Stimulated activated naive CD4-positive, alpha-beta T cell treated with Interleukin-2 at 50 U/mL for 16 hours (primary cell): ENCODE data around the gene SUCLG2.
A peak's percentile ranks its signal among the peaks of the same experiment; 100 is the strongest.

ENCODE experiments used
- DNase-seq: peaks from one replicate; lab custom pipeline; 2025; lab: John Stamatoyannopoulos, UW

The SUCLG2 gene, protein sequence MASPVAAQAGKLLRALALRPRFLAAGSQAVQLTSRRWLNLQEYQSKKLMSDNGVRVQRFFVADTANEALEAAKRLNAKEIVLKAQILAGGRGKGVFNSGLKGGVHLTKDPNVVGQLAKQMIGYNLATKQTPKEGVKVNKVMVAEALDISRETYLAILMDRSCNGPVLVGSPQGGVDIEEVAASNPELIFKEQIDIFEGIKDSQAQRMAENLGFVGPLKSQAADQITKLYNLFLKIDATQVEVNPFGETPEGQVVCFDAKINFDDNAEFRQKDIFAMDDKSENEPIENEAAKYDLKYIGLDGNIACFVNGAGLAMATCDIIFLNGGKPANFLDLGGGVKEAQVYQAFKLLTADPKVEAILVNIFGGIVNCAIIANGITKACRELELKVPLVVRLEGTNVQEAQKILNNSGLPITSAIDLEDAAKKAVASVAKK

GRCh38 chr3:67654099-67654843, at the start of gene SUCLG2:
Gene SUCLG2, minus strand, starts transcription at chr3:67654612. Its CDS starts 26 bp downstream, at chr3:67654586.
- DNase-seq, result peak; percentile 78

- DNase-seq, result no peak
Measured at GRCh38 chr3:67700596-67700995, 46.2 kb upstream of the SUCLG2 start.

- DNase-seq, result no peak
Measured at GRCh38 chr3:67699882-67700281, 45.5 kb upstream of the SUCLG2 start.

GRCh38 chr3:67692621-67693020, 38.2 kb upstream of the SUCLG2 start:
- DNase-seq, result no peak

DNA sequence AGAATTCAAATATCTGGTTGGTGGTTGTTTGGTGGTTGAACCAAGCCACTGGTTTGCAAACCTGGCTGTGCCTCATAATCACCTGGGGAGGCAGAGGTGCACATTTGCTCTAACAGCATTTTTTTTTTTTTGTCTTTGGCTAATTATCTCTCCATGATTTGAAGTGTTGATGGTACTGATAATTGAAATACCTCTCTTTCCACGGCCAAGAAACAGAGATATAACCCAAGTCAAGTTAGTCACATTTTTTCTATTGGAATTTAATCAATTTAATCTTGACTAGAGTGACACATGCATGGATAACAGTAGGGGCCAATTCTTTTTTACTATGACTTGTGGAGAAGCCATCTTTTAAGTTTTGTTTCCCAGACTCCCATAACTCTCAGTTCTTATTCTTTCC, 37.5 kb upstream of the SUCLG2 start:
- no peak for DNase-seq

DNA sequence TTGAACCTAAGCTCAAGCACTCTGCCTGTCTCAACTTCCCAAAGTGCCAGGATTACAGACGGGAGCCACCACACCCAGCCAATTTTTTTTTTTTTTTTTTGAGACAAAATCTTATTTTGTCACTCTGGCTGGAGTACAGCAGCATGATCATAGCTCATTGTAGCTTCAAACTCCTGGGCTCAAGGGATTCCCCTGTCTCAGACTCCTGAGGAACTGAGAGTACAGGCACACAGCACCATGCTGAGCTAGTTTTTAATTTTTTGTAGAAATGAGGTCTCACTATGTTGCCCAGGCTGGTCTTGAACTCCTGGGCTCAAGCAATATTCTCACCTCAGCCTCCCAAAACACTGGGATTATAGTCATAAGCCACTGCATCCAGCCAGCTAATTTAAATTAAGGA, 36.8 kb upstream of the SUCLG2 start:
- DNase-seq, result no peak

- DNase-seq, result no peak
Measured at GRCh38 chr3:67689806-67690205, 35.4 kb upstream of the SUCLG2 start.

DNA sequence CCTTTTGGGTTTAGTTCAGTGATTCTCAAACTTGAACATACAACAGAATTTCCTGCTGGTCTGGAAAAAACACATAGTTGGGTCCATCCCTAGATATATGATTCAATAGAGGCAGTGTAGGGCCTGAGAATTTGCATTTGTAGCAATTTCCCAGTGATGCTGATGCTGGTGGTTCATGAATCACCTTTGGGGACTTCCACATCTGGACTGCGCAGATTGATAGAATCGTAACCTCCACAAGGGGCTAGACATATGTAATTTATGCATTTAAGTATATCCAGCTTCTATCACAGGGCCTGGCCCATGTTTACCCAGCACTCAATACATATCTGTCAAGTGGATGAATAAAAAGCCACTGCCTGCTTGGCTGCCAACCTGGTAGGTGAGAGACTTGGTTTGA, 33.8 kb upstream of the SUCLG2 start:
- no peak for DNase-seq

- DNase-seq, result no peak
Measured at GRCh38 chr3:67686069-67686468, 31.7 kb upstream of the SUCLG2 start.

GRCh38 chr3:67685499-67685898, 31.1 kb upstream of the SUCLG2 start:
- no peak for DNase-seq

DNA sequence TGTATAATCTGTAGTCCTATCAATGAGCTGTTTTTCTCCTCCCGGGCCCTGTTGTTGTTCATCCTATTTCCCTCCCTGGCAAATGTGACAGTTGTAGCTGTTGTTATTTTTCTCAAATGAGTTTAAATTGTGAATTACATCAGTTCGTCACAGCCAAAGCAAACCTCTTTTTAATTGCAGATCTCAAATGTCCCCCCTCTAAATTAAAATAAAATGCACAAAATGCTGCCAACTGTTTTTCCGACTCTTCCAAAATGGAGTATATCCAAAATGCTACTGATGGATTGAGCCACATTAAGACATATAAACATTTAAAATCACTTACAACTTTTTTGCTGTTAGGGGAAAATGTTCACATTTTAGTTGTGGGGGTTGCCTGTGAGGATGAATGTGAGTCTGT, 29.8 kb upstream of the SUCLG2 start:
- DNase-seq, result no peak

DNA sequence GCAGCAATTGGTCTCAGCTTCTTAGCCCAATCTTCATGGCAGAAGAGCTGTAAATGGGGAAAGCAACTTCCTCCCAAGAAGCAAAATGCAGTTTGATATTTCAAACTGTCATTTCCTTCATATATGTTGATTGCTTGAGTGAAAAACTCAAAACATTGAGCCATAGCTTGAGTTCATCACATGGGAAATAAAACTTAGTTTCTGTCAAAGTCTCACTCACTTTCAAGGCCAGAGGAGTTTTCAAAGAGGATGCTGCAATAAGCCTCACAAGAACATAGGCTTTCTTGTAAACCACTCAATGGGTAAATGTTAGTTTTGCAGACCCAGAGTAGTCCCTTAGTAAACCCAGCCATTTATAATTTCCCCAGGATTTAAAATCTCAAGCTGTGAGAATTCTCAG, 29.1 kb upstream of the SUCLG2 start:
- DNase-seq, result no peak

GRCh38 chr3:67678665-67679064, 24.3 kb upstream of the SUCLG2 start:
- DNase-seq, result peak; percentile 4

DNA sequence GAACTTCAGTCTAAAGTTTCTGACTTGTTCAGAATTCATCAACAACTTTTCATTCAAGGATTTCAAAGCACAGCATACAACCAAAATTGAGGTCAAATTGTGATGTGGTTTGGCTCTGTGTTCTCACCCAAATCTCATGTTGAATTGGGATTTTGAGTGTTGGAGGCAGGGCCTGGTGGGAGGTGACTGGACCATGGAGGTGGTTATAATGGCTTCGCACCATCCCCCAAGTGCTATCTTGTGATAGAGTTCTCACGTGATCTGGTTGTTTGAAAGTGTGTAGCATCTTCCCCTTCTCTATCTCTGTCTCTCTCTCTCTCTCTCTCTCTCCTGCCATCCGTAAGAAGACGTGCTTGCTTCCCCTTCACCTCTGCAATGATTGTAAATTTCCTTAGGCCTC, 19.6 kb upstream of the SUCLG2 start:
- DNase-seq, result no peak

GRCh38 chr3:67662733-67663132, 8.3 kb upstream of the SUCLG2 start:
- DNase-seq, result no peak

- DNase-seq, result no peak
Measured at GRCh38 chr3:67661089-67661488, 6.7 kb upstream of the SUCLG2 start.

DNA sequence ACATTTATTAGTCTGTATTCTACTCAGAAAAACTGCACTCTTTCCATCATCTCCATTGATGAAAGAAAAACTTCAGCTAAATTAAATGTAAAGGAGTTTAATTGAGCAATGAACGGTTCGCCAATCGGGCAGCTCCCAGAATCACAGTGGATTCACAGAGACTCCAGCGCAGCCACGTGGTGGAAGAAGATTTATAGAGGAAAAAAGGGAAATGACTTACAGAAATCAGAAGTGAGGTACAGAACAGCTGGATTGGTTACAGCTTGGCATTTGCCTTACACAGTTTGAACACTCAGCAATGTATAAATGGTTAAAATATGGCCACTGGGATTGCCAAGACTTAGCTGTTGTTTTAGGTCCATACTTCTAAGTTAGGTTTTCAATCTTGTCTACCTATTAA, 2.8 kb upstream of the SUCLG2 start:
- no peak for DNase-seq

DNA sequence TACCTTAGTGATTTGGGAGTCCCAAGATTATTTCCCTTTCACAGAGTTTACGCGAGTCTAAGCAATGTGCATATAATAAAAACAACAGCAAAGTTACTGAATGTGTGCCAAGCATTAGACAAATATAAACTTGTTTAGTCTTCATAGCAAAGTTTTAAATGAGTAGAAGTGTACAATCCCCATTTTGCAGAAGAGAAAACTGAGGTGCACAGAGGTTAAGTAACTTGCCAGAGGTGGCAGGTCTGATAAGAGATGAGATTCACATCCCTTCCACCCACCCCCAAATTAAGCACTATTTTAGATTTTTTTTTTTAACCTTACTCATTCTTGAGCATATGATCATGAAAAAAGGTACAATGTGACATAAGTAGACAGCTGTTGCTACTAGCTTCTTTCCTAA, 2.2 kb upstream of the SUCLG2 start:
- no peak for DNase-seq

DNA sequence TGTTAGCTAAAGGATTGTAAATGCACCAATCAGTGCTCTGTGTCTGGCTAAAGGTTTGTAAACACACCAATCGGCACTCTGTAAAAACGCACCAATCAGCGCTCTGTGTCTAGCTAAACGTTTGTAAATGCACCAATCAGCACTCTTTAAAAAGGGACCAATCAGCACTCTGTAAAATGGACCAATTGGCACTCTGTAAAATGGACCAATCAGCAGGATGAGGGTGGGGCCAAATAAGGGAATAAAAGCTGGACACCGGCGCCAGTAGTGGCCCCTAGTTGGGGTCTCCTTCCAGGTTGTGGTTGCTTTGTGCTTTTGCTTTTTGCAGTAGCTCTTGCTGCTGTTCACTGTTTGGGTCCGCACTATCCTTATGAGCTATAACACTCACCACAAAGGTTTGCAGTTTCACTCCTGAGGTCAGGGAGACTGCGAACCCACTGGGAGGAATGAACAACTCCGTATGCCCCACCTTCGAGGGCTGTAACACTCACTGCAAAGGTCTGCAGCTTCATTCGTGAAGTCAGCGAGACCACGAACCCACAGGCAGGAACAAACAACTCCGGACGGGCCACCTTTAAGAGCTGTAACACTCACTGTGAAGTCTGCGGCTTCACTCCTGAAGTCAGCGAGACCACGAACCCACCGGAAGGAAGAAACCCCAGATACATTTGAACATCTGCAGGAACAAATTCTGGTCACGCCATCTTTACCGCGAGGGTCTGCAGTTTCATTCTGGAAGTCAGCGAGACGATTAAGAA, 1.1 kb upstream of the SUCLG2 start:
- peak; percentile 70 for DNase-seq

DNA sequence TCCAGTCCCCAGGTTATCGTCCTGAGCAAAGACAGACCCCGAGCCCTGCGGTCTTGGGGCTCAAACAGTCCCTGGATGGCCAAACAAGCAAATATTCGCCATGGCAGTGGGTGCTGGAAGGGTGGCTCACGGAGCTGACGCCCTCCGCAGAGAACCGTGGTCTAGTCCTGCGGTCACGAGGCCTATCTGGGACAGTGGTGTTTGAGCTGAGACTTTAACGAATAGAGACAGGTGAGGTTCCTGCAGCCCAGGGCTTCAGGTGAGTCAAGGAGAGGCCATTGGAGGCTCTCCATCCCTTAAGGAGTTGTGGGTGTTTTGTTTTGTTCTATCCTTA, 399 bp upstream of the SUCLG2 start:
- no peak for DNase-seq

GRCh38 chr3:67653425-67654098, 850 bp downstream of the SUCLG2 start:
- DNase-seq, result no peak

- DNase-seq, result no peak
Measured at GRCh38 chr3:67650084-67650483, 4.3 kb downstream of the SUCLG2 start.
